GM12878 (cell line): ENCODE results near the gene MYO1D.

ENCODE experiments used
- BRCA1 ChIP-seq: IDR thresholded peaks from 2 replicates; pipeline ENCODE4 v1.6.1; 2011; ENCODE audit warnings: low read depth, low read length, improper control_type of control experiment
- CEBPB ChIP-seq, 2 experiments: fragments of 150-350 bp in 1 of 2; IDR thresholded peaks; 2 replicates each; pipeline ENCODE4 v1.6.1; 2012 to 2014; ENCODE audit warnings: low read depth in 2 of 2, low read length in 2 of 2, borderline replicate concordance in 1 of 2, inconsistent platforms in 1 of 2
- EP300 ChIP-seq, 2 experiments: fragments of 150-350 bp in 1 of 2; IDR thresholded peaks; 2 replicates each; pipeline ENCODE4 v1.6.1; 2011 to 2012; ENCODE audit warnings: low read depth in 2 of 2, low read length in 2 of 2, borderline replicate concordance in 1 of 2, improper control_type of control experiment in 1 of 2, inconsistent platforms in 1 of 2; ENCODE audit not compliant: control insufficient read depth in 1 of 2
- EZH2 ChIP-seq: IDR thresholded peaks from 2 replicates; pipeline ENCODE4 v1.6.1; 2012; ENCODE audit warnings: low read depth, mild to moderate bottlenecking, control low read depth, inconsistent platforms, low read length, borderline replicate concordance; ENCODE audit not compliant: control insufficient read depth
- NR2F1 ChIP-seq: fragments of 450-650 bp; conservative IDR thresholded peaks from 2 replicates; pipeline ENCODE4 v1.6.1; 2017; ENCODE audit warnings: mild to moderate bottlenecking
- TAF1 ChIP-seq: IDR thresholded peaks from 2 replicates; pipeline ENCODE4 v1.6.1; 2011; ENCODE audit warnings: mild to moderate bottlenecking, low read depth, low read length, borderline replicate concordance
- TARDBP ChIP-seq: IDR thresholded peaks from 2 replicates; pipeline ENCODE4 v1.6.1; 2016; ENCODE audit warnings: borderline replicate concordance
- YY1 ChIP-seq: IDR thresholded peaks from 2 replicates; pipeline ENCODE4 v1.6.1; 2011; ENCODE audit warnings: low read depth, mild to moderate bottlenecking, low read length
- TF ChIP-seq, protein P1 (sequence below), 3 experiments: IDR thresholded peaks in 2 of 3; conservative IDR thresholded peaks in 1 of 3; 2 replicates each; pipeline ENCODE4 v1.5.1; 2011; ENCODE audit warnings: low read depth in 3 of 3, low read length in 3 of 3, mild to moderate bottlenecking in 3 of 3, control low read depth in 2 of 3, moderate library complexity in 2 of 3, inconsistent platforms in 1 of 3, mixed read lengths in 1 of 3; ENCODE audit not compliant: control insufficient read depth in 2 of 3, insufficient read depth in 1 of 3; ENCODE audit errors: extremely low read depth in 1 of 3

DNA sequence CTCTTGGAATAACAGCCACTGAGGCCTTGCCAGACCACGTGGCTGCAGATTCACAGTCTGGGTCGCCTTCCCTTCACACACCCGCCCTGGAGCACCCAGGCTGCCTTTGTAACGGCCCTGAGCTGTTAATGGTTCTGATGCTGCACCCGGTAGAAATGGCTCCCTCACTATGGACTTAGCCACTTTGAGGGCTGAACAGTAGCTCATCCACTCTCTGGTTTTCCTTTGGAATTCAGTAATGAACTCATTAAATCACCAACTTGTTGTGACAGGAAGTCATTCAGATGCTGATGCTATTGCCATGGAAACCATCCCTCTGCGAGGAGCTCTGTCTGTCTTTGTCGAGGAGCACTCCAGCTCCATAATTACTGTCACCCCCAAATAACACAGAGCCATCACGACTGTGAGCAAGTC, 330.9 kb downstream of the MYO1D start:
- TF ChIP-seq, protein P1, sequence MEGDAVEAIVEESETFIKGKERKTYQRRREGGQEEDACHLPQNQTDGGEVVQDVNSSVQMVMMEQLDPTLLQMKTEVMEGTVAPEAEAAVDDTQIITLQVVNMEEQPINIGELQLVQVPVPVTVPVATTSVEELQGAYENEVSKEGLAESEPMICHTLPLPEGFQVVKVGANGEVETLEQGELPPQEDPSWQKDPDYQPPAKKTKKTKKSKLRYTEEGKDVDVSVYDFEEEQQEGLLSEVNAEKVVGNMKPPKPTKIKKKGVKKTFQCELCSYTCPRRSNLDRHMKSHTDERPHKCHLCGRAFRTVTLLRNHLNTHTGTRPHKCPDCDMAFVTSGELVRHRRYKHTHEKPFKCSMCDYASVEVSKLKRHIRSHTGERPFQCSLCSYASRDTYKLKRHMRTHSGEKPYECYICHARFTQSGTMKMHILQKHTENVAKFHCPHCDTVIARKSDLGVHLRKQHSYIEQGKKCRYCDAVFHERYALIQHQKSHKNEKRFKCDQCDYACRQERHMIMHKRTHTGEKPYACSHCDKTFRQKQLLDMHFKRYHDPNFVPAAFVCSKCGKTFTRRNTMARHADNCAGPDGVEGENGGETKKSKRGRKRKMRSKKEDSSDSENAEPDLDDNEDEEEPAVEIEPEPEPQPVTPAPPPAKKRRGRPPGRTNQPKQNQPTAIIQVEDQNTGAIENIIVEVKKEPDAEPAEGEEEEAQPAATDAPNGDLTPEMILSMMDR (IDR thresholded peaks at IDR 0.05 in 2 of 3, conservative IDR thresholded peaks at IDR 0.05 in 1 of 3; ENCODE audit: control insufficient read depth in 2 of 3, extremely low read depth in 1 of 3, insufficient read depth in 1 of 3, low read depth in 3 of 3, low read length in 3 of 3): no peak
- TF ChIP-seq CEBPB (IDR thresholded peaks at IDR 0.05; ENCODE audit: borderline replicate concordance in 1 of 2, low read depth in 2 of 2, low read length in 2 of 2) (no peak), EP300 (IDR thresholded peaks at IDR 0.05; ENCODE audit: borderline replicate concordance in 1 of 2, control insufficient read depth in 1 of 2, low read depth in 2 of 2, low read length in 2 of 2) (no peak), TAF1 (no peak), BRCA1 (no peak), YY1 (no peak), EZH2 (no peak), TARDBP (no peak), NR2F1 (no peak)
